NCI-H82 treated with DMSO at 0.1 percent for 48 hours (cell line): ENCODE measurements around the gene UGT1A9.

Source experiments
- DNase-seq: peaks from one replicate; lab custom pipeline; 2025; ENCODE audit not compliant: unreplicated experiment; lab: John Stamatoyannopoulos, UW

The UGT1A9 gene

DNA sequence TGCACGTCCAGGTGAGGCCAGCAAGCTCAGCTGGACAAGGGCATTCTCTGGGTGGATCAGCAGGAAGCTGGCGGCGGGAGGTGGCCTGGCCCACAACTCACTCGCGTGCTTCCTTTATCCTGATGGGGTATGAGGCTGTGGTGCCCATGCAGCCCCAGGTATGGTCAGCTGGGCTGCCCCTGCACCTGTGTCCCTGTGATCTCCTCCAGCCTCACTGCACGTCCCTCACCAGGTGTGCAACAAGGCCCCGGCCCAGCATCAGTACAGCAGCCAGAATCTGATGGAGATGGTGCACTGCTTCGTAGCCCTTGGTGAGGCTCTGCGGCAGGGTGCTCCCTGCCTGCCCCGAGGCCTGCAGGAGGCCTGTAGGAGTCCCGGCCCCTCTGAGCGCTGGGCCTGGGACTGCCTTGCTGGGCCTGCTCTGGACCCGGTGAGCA, 124.1 kb downstream of the UGT1A9 start:
- no peak for DNase-seq

DNA sequence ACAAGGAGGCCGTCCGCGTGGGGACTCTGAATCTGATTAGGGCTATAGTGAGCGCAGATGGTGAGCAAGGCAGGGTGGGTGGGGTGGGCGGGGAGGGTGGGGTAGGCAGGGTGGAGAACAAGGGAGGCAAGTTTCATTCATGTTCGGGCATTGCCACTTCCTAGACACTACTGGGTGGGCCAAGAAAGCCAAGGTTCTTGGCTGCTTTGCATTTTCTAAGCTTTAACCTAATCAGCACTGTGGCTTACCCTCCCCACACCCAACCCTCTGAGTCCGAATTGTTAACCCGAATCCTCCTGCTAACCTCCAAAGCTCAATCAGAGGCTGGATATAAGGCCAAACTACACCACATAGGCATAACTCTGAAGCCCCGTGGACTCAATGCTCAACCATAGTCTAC, 124.6 kb downstream of the UGT1A9 start:
- peak; percentile 80 for DNase-seq

DNA sequence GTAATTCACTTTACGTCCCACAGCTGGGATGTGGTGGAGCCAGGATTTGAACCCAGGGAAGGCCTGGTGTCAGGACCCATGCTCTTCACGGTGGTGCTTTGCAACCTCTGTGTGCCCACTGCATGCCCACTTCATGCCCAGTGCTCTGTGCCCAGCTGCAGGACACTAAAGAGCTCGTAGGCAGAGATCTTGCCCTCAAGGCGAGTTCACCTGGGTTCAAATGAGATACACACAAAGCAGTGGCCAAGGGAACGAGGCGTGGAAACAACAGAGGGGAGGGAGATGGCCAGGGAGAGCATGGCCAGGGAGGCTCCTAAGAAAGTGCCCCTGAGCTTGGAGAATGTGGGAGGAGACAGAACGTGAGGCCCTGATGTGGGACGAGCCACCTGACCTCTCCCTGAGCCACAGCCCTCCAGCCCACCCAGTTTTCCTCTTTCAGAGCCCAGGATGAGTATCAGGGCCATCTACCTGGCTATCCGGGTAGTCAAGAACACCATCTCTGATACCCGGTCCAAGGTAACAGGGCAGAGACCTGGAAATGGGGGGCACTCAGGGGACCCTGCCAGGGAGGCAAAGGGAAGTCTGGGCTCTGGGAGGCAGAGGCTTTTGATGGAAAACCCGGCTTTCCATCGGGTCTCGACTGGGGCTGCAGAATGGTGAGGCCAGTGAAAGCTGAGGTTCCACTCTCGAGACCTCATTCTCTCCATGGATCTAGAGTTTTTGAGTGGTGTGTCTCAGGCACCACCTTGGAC, 126.8 kb downstream of the UGT1A9 start:
- DNase-seq, result no peak

DNA sequence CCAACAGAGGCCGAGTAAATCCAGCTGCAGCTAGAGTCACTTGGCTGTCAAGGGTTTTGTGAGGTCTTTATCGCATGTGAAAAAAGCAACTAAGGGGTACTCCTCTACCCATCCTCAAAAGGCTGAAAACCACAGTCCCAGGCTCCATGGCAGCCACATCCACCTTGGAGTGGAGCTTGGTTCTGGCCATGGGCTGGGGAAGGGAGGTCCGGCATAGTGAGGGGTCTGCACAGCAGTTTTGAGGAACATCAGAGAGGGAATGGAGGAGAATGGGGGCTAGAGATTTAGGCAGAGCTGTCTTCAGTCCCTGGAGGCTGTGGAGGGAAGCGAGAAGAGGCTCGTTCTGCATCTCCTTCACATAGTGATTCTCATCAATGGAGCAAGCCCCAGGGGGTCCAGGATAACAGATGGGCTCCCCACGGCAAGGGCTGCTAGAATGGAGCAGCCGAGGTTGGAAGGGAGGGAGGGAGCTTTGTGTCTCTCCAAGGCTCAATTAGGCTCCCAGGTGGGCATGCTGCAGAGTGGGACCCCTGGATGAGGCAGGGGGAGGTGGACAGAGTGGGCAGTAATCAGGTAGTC, 127.5 kb downstream of the UGT1A9 start:
- no peak for DNase-seq

DNA sequence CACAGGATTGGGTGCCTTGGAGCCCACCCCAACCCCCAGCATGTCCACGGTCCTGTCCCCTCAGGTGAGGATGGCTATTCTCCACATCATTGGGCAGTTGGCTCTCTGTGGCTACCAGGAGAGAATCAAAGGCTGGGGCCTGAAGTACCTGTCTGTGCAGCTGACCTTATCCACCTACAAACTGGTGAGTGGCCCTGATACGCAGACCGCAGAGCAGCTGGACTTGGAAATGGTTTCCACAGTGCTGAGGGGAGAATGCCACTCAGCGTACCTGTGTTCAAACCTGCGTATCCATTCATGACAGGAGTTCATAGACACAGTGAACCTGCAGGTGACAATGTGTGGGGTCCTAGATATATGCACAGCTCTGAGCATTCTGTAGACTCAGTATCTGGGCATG, 128.0 kb downstream of the UGT1A9 start:
- no peak for DNase-seq

DNA sequence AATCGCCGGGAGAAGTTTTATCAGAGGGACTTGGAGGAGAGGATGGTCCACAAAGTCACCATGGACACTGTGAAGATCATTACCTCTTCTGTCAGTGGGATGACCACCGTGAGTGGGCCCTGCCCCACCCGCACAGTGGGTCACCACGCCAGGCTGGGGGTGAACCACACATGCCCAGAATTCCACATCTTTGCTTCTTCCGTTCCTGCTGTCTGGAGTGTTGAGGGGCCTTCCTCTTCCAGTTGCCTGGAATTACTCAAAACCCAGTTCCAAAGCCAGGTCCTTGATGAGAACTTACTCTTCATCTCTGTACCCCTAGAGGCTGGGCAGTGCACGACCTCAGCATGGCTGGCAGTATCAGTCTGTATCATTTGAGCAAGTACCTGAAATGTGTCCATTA, 128.5 kb downstream of the UGT1A9 start:
- DNase-seq, result no peak

DNA sequence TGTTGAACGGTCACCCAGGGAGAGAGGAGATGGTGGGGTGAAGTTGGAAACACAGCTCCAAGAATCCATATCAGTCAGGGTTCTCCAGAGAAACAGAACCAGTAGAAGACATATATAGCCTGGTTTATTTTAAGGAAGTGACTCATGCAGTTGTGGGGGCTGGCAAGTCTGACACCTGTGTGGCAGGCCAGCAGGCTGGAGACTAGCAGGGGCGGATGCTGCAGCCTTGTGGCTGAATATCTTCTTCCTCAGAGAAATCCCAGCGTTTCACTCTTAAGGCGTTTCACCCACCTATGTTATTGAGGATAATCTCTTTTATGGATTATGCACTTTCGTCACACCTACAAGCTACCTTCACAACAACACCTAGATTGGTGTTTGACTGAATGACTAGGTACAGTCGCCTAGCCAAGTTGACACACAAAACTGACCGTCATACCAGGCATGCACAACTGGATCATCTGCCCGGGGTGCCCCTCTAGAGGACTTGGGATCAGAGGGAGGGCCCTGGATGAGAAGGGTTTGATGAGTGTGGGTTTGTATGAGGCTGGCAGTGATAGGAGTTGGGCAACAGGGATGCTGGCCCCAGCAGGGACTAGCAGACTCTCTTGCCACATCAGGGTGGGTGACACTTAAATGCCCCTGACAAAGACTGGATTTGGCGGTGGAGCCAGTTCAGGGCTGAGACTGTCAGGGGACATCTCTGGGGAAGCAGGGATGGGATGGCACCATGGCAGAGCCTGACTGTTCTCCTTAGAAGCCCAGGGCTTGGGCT, 129.8 kb downstream of the UGT1A9 start:
- no peak for DNase-seq

DNA sequence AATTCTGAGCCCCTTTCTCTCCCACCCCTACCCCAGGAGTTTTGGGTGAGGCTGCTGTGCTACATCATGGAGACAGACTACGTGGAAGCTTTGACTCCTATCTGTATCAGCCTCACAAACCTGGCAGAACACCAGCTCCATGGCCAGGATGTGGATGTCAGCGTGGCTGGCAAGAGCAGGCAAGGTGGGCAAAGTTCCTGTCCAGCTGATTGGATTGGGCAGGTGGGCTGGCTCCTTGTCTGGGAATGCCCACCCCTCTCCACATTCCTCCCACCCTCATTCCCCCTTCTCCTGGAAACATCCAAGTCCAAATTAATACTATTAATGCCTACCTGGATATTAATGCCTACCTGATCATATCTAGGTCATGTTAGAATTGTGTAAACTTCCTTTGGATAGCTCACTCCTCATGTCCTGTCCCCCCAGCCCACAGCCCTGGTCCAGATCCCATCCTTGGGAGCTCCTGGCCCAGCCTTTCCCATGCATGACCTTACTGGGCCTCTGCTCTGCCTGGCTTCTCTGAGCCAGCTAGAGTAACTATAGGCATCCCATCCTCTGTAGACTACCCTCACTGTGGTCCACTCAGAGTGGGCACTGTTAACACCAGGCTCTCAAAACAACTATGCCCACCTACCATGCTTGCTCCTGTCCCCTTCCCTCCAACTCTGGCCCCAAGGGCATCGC, 130.6 kb downstream of the UGT1A9 start:
- DNase-seq, result no peak

DNA sequence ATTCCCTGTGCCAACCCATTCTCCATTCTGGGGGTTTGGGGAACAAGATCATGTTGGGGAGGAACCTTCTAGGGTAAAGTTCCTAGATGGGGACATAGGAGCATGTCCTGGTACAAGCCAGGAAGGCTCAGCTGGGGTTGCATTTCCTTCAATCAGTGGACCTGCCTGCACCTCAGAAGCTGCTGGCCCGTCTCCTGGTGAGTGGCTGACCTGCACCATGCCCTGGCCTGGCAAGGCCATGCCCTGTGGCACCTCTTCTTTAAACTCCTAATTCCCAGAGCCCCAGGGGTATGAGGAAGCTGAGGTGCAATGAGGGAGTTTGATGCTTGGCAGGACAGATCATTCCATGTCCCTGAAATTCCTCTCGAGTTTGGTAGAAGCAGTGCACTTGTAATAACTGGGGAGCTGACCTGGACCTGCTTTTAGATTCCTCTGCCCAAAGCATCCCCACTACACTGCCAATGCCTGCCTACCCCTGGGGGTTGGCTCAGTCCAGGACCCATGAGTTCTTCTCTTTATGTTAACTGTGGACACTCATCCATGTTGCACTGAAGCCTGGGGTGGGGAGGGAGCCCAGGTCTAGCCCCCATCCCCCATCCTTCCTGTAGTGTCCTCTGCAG, 131.7 kb downstream of the UGT1A9 start:
- DNase-seq, result no peak

DNA sequence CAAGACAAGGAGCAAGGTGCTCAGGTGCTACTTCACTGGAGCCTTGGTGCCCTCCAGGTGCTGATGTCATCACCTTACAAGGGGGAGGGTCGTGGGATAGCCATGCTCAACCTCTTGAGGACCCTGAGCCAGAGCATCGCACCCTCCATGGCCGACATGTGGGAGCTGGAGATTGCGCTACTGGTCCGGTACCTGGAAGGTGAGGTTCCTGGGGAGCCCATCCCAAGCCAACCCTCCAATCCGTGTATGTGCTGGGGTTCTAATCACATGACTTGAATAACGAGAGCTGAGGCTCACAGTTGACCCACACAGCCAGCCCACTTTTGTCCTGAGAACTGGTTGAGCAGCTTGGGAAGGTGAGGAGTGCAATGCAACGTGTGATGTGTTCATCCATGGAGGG, 132.3 kb downstream of the UGT1A9 start:
- DNase-seq, result no peak

DNA sequence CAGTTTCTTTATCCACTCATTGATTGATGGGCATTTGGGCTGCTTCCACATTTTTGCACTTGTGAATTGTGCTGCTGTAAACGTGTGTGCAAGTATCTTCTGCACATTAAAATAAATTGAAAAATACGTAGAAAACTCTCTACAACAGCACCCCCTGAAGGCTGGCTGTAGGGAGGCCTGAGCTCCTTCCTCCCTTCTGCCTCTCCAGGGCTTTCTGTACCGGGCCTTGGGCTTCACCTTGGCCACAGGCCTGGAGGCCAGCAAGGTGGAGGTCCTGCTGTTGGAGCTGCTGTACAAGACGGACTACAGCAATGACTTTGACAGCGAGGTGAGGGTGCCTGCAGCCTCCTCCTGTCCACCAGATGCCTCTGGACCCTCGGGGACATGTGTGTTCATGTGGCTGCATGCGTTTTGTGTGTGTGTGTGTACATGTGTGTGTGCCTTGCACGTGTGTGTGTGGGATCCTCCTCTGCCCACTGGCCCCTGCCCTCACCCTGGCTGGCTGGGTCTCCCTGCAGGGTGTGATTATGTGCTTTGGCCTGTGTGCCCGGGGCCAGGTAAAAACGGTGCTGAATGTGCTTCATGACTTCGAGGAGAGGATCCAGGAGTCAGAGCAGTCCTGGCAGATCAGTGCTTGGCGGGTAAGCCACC, 135.6 kb downstream of the UGT1A9 start:
- DNase-seq, result no peak

DNA sequence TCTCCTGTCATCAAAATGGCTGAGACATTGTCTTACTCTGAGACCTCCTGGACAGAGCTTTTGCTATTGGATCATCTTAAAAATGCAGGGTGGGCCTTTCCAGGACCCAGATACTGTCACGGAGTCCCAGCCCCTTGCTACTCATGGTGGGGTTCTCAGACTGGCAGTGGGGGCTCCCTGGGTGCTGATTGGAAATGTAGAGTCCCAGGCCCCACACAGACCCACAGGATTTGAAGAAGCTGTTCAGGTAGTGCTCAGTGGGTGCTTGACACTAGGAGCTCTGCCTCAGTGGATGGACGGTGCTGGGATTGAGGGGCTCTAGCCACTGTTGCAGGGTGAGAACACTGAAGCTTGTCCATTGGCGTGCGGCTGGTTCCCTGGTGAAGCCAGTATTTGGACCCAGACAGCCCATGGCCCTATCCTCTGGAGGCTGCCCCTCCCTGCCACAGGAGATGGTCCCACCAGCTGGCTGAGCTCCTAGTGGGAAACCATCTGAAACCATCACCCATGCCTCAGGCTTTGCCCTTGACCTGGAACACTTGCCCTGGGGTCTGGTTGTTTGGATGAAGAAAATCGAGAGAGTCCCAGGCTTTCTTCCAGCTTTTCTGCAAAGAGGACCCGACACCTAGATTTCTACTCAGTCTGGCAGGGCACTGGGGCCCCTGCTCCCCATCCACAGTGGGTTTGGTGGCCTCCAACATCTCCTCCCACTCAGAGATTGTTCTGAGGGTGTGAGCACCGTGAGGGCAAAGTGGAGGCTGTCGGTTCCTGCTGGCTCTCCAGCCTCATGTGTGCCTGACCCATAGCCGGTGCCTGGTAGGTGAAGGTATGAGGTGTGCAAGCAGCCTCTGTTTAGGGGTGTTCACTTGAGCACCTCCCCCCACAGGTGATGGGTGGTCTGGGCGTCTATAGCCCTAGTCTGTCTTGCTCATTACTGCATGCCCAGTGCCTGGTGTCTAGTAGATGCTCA, 136.6 kb downstream of the UGT1A9 start:
- DNase-seq, result no peak

DNA sequence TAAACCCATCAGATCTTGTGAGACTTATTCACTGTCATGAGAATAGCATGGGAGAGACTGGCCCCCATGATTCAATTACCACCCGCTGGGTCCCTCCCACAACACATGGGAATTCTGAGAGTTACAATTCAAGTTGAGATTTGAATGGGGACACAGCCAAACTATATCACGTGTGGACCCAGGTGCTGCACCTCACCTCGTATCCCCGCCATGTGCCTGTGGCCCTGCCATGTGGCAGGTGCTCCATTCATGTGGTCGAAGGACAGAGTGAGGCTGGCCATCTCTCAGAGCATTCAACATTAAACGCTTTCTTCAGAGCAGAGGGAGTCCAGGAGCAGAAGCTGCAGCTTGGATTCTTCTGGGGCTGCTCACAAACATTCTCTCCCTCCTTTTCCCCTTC, 138.7 kb downstream of the UGT1A9 start:
- DNase-seq, result no peak

DNA sequence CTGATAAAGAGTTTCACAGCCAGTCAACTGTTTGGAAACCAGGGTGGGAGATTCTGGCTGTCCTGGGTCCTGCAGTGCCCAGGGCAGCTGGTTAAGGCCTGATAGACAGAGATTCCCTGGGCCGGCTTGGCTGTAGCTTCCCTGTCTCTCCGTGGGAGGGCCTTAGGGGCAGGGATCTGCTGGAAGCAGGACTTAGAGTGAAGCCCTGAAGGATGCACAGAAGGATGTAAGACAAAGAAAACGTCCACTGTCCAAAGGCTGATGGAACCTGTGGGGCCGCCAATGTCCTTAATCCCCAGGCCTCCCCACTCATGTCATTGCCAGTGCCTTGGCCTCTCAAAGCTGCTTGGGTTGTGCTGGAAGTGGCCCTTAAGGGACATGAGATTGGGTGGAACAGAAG, 139.4 kb downstream of the UGT1A9 start:
- no peak for DNase-seq

DNA sequence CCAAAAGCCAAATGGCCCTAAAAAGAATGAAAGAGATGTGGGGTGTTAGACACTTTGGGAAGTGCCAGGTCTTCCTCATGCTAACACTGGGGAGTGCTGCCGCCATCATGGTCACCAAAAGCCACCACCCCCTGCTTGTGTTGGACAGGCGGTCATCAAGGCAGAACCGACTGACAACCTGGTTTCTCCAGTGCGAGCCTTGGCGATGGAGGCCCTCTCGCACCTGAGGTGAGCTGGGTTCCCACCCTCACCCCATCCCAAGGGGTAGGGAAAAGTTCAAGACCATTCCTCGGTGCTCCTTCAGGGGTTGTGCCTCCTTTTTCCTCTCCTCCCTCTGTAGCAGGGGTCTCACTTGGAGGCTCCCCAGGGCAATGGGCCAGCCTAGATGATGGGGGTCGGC, 140.0 kb downstream of the UGT1A9 start:
- DNase-seq, result no peak

DNA sequence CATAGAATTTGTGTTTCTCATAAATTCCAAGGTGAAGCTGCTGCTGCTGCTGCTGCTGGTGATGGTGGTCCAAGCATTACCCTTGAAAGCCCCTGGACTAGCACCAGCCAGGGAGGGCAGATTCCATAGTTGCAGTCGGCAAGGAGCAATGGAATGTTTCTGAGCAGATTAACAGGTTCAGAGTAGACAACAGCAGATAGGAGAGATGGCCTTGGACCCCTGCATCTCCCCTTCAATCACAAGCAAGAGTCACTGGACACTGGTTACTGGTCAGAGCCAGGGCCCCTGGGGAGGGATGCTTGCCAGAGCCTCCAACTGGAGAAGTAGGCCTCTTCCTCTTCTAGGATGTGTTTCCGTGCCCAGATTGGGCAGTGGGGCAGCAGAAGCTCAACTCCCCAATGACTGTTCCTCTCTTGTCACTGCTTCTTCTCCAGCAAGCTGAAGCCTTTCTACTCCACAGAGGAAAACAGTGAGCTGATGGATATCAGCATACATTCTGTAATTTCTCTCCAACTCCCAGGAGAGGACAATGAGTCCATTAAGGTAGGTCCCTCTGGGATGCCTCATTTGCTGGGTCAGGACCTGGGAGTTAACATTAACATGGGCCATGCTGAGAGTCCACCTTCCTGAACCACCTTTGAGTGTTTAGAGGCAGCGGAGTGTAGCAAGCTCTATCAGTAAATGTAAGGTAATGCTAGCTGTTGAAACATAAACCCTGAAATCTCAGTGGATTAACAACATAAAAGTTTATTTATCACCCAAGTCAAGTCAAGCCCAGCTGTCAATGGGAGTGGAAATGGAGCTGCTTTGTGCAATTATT, 141.7 kb downstream of the UGT1A9 start:
- DNase-seq, result no peak

DNA sequence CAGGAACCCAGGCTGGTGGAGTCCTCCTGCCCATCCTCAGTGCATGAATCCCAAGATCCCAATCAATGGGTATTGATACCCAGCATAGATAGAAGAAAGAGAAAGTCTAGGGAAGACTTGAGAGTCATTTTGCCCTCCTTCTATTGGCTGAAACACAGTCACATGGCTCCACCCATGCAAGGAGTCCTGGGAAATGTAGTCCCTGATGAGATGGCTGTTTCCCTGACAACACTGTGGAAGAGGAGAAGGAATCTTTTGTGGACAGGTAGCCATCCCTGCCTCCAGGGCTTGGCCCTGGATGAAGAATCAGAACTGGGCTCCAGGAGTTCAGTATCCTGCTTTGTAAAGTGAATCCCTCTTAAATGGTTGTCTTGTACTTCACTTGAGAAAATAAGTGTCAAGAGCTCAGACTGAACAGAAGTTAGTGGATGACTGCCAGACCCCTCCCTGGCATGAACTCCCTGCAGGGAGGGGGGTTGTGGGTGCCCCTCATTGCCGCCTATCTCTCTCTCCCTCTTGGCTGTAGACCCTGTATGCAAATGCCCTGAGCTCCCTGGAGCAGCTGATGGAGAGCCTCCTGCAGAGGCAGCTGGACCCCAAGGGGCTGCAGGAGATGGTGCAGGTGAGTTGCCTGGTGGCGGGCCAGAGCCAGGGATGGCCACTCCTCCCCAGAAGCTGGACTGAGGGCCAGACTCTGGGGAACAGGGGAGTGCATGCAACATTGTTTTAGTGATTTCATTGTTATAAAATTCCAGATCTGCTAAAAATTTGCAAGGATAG, 142.5 kb downstream of the UGT1A9 start:
- DNase-seq, result peak; percentile 29

DNA sequence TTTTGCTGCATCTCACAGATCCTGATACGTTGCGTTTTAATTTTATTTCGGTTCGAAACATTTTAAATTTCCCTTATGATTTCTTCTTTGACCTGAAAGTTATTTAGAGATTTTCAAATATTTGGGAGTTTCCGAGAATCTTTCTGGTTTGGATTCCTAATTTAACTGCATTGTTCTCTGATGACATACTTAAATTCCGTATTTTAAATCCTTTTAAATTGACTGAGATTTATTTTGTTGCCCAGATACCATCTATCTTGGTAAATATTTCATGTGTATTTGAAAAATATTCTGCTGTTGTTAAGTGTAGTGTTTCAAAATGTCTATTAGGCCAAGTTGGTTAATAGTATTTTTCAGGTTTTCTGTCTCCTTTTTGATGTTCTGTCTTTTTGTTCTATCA, 144.2 kb downstream of the UGT1A9 start:
- no peak for DNase-seq
